Renal cortex interstitium (tissue), 3 donors: Measurements from ENCODE around the gene NPY4R. TPM values are rescaled to one million over a fixed set of nuclear protein-coding genes. Genes with fewer than 3 reads are reported as not detected.

Experiments used
- polyA plus RNA-seq, 3 donors: library from polyadenylated mRNA; unstranded; fragments of 120-200 nt; gene quantifications; one replicate each; pipeline ENCODE4 v1.2.1, GENCODE V29; 2013; ENCODE audit not compliant: insufficient read length in 3 of 3

Gene NPY4R
- polyA plus RNA-seq, 3 donors = not detected

Other genes with a start within 250 kb of the NPY4R start
- not detected for gene ANTXRL, start 179.0 kb downstream of the NPY4R start, polyA plus RNA-seq
- under 1 TPM; 0.09 to 0.14 (median 0.09) TPM for gene ANXA8L1, start 90.2 kb downstream of the NPY4R start, polyA plus RNA-seq
- 1 to 10 TPM; 3.1 to 7.0 (median 3.8) TPM for gene GPRIN2, start 90.7 kb upstream of the NPY4R start, polyA plus RNA-seq
- 10 to 100 TPM in 1 of 3 donors, 1 to 10 TPM in 2; 5.0 to 12.6 (median 8.2) TPM for gene SYT15, start 113.2 kb upstream of the NPY4R start, polyA plus RNA-seq